ENCODE measurements around the gene EPS8L1.

GRCh38 chr19:55106591-55106990 is 30.9 kb downstream of the EPS8L1 start:
- TF ChIP-seq CTCF (IDR thresholded peaks at IDR 0.05; ENCODE audit: low read depth, low read length, poor library complexity, severe bottlenecking) (no peak), EZH2phosphoT487 (IDR thresholded peaks at IDR 0.05; ENCODE audit: borderline replicate concordance, low read length) (no peak)
